ENCODE measurements around the gene OR6B1.

DNA sequence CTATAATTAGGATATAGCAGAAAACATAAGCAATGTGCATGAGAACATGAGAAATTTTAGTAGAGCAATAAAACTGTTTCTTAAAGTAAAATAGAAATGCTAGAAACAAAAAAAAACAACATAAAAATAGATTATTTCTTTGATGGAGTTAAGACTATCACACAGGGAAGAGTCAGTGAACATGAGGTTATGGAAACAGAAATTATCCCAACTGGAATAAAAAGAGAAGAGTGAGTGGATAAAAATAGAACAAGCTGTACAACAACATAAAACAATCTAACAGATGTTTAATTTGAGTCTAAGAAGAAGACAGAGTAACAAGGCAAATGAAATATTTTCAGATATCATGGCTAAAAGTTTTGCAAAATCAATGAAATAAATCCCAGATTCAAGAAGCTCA, 7.5 kb upstream of the OR6B1 start:
- TF ChIP-seq, protein P1, sequence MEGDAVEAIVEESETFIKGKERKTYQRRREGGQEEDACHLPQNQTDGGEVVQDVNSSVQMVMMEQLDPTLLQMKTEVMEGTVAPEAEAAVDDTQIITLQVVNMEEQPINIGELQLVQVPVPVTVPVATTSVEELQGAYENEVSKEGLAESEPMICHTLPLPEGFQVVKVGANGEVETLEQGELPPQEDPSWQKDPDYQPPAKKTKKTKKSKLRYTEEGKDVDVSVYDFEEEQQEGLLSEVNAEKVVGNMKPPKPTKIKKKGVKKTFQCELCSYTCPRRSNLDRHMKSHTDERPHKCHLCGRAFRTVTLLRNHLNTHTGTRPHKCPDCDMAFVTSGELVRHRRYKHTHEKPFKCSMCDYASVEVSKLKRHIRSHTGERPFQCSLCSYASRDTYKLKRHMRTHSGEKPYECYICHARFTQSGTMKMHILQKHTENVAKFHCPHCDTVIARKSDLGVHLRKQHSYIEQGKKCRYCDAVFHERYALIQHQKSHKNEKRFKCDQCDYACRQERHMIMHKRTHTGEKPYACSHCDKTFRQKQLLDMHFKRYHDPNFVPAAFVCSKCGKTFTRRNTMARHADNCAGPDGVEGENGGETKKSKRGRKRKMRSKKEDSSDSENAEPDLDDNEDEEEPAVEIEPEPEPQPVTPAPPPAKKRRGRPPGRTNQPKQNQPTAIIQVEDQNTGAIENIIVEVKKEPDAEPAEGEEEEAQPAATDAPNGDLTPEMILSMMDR (IDR thresholded peaks at IDR 0.05), result no peak
- TF ChIP-seq POLR2AphosphoS5 (IDR thresholded peaks at IDR 0.05) (no peak), POLR2A (IDR thresholded peaks at IDR 0.05) (no peak)
